Omental fat pad (tissue), 4 donors: Measurements from ENCODE around the gene GRM2. TPM values are rescaled to one million over a fixed set of nuclear protein-coding genes. Genes with fewer than 3 reads are reported as not detected.

Experiments used
- ATAC-seq: fragments of 150-250 bp; one replicate; pipeline ENCODE4 v1.9.1; 2016; ENCODE audit warnings: mild to moderate bottlenecking, moderate library complexity; ENCODE audit not compliant: low FRiP score
- DNase-seq: peaks from one replicate; pipeline ENCODE4 v3.0.0-alpha.2; 2019; ENCODE audit warnings: low spot score
- total RNA-seq, 4 donors: library from RNA; depleted of rRNA; stranded (reverse); fragments of >200 nt; gene quantifications; one replicate each; pipeline ENCODE4 v1.1.0, GENCODE V29; 2016
- TF ChIP-seq, protein P1 (sequence below), 3 donors: fragments of 450-650 bp; IDR thresholded peaks; one replicate each; pipeline ENCODE4 v1.5.1; 2016 to 2017; ENCODE audit warnings: antibody characterized with exemption in 3 of 3, mild to moderate bottlenecking in 3 of 3, moderate library complexity in 2 of 3

The GRM2 gene
- total RNA-seq, 4 donors from 2014 or later: 0.06 to 0.48 (median 0.19) TPM; not detected in 1

DNA sequence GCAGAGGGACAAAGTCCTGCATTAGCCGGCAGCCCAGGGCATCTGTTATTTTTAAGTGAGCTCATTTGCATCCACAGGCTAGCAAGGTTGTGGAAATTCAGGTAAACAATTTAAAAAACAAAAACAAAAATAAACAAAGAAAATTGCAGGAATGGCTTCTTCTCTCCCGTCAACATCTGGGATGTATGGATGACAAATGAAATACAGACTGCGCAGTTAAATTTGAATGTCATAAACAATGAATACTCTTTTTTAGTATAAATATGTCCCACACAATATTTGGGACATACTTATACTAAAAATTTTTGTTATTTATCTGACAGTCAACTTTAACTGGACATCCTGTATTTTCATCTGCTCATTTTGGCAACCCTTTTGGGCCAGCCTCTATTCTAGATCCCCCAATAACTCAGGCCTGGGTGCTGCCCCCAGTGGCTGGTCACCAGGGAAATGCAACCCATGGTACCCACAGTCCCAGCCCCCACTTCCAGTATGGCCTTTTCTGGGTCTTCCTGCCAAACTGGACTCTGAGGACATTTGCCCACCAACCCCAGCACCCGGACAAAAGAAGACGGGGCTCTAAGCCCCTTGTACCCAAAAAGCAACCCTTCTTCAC lies 12.7 kb downstream of the GRM2 start:
- DNase-seq (no peak), ATAC-seq (no peak)
- TF ChIP-seq, protein P1, sequence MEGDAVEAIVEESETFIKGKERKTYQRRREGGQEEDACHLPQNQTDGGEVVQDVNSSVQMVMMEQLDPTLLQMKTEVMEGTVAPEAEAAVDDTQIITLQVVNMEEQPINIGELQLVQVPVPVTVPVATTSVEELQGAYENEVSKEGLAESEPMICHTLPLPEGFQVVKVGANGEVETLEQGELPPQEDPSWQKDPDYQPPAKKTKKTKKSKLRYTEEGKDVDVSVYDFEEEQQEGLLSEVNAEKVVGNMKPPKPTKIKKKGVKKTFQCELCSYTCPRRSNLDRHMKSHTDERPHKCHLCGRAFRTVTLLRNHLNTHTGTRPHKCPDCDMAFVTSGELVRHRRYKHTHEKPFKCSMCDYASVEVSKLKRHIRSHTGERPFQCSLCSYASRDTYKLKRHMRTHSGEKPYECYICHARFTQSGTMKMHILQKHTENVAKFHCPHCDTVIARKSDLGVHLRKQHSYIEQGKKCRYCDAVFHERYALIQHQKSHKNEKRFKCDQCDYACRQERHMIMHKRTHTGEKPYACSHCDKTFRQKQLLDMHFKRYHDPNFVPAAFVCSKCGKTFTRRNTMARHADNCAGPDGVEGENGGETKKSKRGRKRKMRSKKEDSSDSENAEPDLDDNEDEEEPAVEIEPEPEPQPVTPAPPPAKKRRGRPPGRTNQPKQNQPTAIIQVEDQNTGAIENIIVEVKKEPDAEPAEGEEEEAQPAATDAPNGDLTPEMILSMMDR (IDR thresholded peaks at IDR 0.05): no peak

- ATAC-seq (no peak), DNase-seq (no peak)
- TF ChIP-seq, protein P1 (IDR thresholded peaks at IDR 0.05): no peak
Measured at GRCh38 chr3:51720292-51721061, 13.6 kb downstream of the GRM2 start.

GRCh38 chr3:51721062-51721745 lies 14.3 kb downstream of the GRM2 start:
- no peak for DNase-seq
- TF ChIP-seq, protein P1 (IDR thresholded peaks at IDR 0.05): no peak
- no peak for ATAC-seq

DNA sequence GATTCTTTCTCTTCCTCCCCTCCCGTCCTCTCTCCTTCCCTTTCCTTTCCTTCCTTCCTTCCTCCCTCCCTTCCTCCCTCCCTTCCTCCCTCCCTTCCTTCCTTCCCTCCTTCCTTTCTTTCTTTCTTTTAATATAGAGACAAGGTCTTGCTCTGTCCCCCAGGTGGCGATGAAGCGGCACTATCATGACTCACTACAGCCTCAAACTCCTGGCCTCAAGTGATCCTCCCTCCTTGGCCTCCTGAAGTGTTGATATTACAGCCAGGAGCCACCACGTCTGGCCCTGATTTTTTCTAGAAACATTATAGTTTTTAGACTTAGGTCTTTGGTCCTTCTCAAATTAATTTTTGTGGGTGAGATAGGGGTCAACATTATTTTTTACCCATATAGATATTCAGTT lies 15.5 kb downstream of the GRM2 start:
- DNase-seq: no peak
- ATAC-seq: no peak
- TF ChIP-seq, protein P1 (IDR thresholded peaks at IDR 0.05): no peak

- ATAC-seq (no peak), DNase-seq (no peak)
- TF ChIP-seq, protein P1 (IDR thresholded peaks at IDR 0.05): no peak
Measured at GRCh38 chr3:51727500-51727899, 20.6 kb downstream of the GRM2 start.

DNA sequence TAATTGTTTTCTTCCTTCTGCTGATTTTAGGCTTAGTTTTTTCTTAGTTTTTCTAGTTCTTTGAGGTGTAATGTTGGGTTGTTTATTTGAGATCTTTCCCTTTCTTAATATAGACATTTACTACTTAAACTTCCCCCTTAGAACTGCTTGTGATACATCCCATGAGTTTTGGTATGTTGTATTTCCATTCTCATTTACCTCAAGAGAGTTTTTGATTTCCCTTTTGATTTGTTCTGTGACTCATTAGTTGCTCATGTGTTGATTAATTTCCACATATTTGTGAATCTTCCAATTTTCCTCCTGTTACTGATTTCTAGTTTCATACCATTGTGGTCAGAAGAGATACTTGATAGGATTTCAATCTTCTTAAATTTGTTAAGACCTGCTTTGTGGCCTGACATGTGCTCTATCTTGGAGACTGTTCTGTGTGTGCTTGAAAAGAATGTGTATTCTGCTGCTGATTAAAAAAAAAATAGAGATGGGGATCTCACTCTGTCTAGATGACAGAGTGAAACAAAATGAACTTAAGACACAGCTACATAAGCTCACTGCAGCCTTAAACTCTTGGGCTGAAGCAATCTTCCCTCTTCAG lies 22.3 kb downstream of the GRM2 start:
- TF ChIP-seq, protein P1 (IDR thresholded peaks at IDR 0.05): no peak
- no peak for DNase-seq
- ATAC-seq: no peak
